Choroid plexus epithelial cell (primary cell): Measurements from ENCODE around the gene RNFT2.

Experiments
- DNase-seq: peaks from one replicate; pipeline ENCODE4 v3.0.0-alpha.2; 2010; ENCODE audit warnings: low read depth
- H3K4me3 ChIP-seq: 2 replicates; pipeline ENCODE4 v1.5.1; 2011; ENCODE audit warnings: low read depth, mild to moderate bottlenecking, control low read depth, low read length, moderate library complexity
- TF ChIP-seq, protein P1 (sequence below): conservative IDR thresholded peaks from 2 replicates; pipeline ENCODE4 v1.5.1; 2011; ENCODE audit warnings: low read depth, mild to moderate bottlenecking, control low read depth, inconsistent platforms, low read length, moderate library complexity

RNFT2 gene

GRCh38 chr12:116710370-116711150 lies 27.6 kb upstream of the RNFT2 start:
- DNase-seq = no peak
- no peak overlapping the region for H3K4me3 ChIP-seq
- TF ChIP-seq, protein P1, sequence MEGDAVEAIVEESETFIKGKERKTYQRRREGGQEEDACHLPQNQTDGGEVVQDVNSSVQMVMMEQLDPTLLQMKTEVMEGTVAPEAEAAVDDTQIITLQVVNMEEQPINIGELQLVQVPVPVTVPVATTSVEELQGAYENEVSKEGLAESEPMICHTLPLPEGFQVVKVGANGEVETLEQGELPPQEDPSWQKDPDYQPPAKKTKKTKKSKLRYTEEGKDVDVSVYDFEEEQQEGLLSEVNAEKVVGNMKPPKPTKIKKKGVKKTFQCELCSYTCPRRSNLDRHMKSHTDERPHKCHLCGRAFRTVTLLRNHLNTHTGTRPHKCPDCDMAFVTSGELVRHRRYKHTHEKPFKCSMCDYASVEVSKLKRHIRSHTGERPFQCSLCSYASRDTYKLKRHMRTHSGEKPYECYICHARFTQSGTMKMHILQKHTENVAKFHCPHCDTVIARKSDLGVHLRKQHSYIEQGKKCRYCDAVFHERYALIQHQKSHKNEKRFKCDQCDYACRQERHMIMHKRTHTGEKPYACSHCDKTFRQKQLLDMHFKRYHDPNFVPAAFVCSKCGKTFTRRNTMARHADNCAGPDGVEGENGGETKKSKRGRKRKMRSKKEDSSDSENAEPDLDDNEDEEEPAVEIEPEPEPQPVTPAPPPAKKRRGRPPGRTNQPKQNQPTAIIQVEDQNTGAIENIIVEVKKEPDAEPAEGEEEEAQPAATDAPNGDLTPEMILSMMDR = no peak

DNA sequence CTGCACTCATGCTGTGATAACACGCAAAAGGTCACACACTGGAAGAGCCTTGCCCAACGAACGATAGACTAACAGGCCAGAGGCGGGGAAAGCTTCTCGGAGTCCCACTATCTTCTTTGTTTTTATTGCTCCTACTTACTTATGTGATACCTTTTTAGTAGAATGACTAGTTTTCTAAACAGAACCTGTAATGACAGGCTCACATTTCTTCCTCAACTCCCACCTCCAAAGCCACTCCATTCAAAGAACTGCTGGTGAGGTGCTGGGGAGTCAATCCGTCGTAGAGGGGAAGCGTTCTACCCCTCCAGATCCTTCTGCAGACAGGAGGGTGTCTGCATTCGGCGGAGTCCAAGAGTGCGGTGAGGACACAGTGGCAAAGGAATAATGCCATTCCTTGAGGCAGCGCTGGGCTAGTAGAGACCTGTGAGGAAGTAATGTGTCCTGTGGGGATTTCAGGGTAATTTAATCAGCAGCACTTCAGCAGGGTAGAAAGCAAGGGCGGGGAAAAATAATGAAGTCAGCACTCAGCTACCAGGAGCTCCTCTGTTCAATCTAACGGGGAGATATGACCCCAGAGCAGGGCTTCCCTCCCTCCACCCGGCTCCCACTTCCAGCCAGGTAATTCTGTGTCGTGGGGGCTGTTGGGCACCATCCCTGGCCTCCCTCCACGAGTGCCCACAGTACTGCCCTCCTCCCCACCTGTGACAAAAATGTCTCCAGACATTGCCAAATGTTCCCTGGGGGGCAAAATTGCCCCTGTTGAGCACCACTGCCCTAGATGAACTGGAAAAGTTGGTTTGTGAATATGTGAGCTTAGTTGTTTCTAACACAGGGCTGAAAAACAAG lies 25.4 kb upstream of the RNFT2 start:
- TF ChIP-seq, protein P1 = no peak
- DNase-seq = no peak
- H3K4me3 ChIP-seq = no peak overlapping the region

DNA sequence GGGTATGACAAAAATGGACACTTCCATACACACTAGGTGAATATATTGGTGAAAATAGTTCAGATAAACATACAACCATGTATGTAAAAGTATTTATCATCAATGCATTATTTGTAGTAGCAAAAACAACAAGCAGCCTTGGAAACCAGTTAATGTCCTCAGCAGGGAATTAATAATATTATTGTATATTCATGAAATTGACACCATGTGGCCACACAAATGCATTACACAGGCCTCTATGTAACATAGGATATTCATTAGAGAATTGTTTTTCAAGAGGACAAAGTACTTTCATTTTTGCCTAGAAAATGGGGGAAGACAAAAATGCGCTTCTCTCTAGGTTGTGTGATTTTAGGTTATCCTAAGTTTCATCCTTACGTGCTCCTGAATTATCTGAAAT lies 24.6 kb upstream of the RNFT2 start:
- TF ChIP-seq, protein P1 = no peak
- peak; percentile 33 for DNase-seq
- no peak overlapping the region for H3K4me3 ChIP-seq

DNA sequence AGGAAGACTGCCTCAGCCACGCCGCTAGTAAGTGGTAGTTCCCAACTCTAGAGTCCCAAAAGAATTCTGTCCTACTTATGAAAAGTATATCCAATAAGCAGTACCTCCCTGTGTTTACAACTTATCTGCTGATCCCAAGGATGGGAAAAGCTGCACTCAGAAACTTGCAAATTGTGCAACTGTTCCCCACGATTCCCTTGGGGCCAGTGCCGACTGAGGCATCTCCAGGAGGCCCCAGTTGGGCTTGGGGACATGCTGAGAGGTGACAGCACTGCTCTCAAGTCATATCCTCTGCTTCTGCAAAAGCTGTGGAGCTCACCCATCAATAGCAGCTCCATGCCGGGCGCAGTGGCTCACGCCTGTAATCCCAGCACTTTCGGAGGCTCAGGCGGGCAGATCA lies 23.9 kb upstream of the RNFT2 start:
- H3K4me3 ChIP-seq = no peak overlapping the region
- TF ChIP-seq, protein P1 = no peak
- DNase-seq = no peak

DNA sequence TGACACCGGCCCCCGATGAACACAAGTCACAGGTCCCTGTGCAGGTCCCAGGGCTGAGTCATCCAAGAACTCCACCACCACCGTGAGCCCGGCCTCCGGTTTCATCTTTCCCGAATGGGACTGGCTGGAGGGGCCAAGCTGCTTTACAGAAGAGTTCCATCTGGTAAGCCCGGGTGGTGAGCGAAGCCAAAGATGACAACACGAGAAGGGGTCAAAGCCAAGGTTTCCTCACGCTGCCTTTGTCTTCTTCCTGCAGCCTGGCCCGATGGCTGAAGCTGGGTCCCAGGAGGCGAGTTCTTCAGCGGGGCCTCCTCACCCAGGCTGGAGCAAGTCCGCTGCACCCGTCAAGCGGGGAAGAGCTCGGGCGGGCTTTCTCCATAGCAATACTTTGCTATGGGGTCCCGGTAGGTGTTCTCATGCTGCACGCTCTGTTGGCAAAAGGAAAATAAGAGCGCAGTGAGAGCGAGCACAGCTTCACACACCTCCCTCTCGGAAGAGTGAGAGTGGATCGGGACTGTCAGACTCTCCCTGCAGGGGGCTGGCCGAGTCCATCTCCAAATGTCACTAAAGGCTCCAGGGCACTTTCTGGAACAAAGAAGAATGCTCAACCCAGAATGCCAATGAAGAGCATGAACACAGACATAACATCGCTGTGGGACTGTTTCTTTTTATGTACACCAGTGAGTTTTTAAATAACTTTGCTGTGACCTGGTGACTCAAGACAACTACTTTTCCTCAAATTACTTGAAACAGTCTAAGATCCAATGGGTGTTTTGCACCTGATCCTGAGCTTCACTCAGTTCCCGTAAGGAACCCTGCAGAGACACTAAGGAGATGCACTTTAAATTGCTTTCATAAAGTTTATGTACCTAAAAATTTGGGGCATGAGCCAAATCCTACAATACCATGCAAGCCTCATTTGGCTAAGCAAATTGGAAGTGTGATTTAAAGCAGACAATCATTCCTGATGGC lies 20.4 kb upstream of the RNFT2 start:
- DNase-seq = peak; percentile 65
- TF ChIP-seq, protein P1 = no peak
- H3K4me3 ChIP-seq = peak overlapping the region; percentile 36

- DNase-seq = peak; percentile 36
- TF ChIP-seq, protein P1 = no peak
- H3K4me3 ChIP-seq = no peak overlapping the region
These were observed 19.3 kb upstream of the RNFT2 start for GRCh38 chr12:116718655-116719454.
